COLO668 (cell line): ENCODE measurements around the gene MCM9.
"Not testable (repeated sequence)": the region's sequence is repeated elsewhere in the genome, so short reads cannot be mapped to it uniquely, and the experiment has no call there.

ENCODE experiments used
- DNase-seq: peaks from one replicate; lab custom pipeline; 2025; ENCODE audit not compliant: unreplicated experiment; lab: John Stamatoyannopoulos, UW

MCM9 gene

GRCh38 chr6:118893807-118894424 is 41.0 kb downstream of the MCM9 start, which contains the start of gene ASF1A:
Gene ASF1A, plus strand, starts transcription at chr6:118894152. Its CDS starts 262 bp downstream, at chr6:118894414.
- peak; percentile 91 for DNase-seq

- DNase-seq = peak; percentile 41
Observed at GRCh38 chr6:118893064-118893806, 41.7 kb downstream of the MCM9 start.

- DNase-seq = no peak
Observed at GRCh38 chr6:118892355-118892991, 42.5 kb downstream of the MCM9 start.

GRCh38 chr6:118890997-118891790 is 43.8 kb downstream of the MCM9 start:
- DNase-seq = no peak

- DNase-seq = no peak
Observed at GRCh38 chr6:118889163-118889562, 45.8 kb downstream of the MCM9 start.

GRCh38 chr6:118886641-118887040 is 48.3 kb downstream of the MCM9 start:
- DNase-seq = no peak

- no peak for DNase-seq
Observed at GRCh38 chr6:118882314-118882905, 52.5 kb downstream of the MCM9 start.

GRCh38 chr6:118881440-118882313 is 53.3 kb downstream of the MCM9 start:
- no peak for DNase-seq

- DNase-seq = no peak
Observed at GRCh38 chr6:118877806-118878205, 57.2 kb downstream of the MCM9 start.

GRCh38 chr6:118876814-118877213 is 58.1 kb downstream of the MCM9 start:
- no peak for DNase-seq

GRCh38 chr6:118876198-118876597 is 58.8 kb downstream of the MCM9 start:
- no peak for DNase-seq

- peak; percentile 48 for DNase-seq
Observed at GRCh38 chr6:118875672-118876071, 59.3 kb downstream of the MCM9 start.

GRCh38 chr6:118873239-118873638 is 61.7 kb downstream of the MCM9 start:
- DNase-seq = no peak

- no peak for DNase-seq
Observed at GRCh38 chr6:118872726-118873125, 62.2 kb downstream of the MCM9 start.

GRCh38 chr6:118872318-118872717 is 62.6 kb downstream of the MCM9 start:
- DNase-seq = no peak

- no peak for DNase-seq
Observed at GRCh38 chr6:118871331-118871730, 63.6 kb downstream of the MCM9 start.

GRCh38 chr6:118869894-118870589 is 64.9 kb downstream of the MCM9 start:
- no peak for DNase-seq

- DNase-seq = no peak
Observed at GRCh38 chr6:118869350-118869749, 65.6 kb downstream of the MCM9 start.

GRCh38 chr6:118868901-118869300 is 66.1 kb downstream of the MCM9 start:
- not testable (repeated sequence) for DNase-seq
